KOPT-K1 (cell line): ENCODE results near the gene STARD13.

ENCODE experiments used
- H3K27ac ChIP-seq: fragments of 200-600 bp; sonication (generic); 2 replicates; pipeline ENCODE4 v1.5.1; 2016; ENCODE audit warnings: antibody characterized with exemption, mild to moderate bottlenecking, low read depth, low read length; ENCODE audit not compliant: poor library complexity, severe bottlenecking
- H3K36me3 ChIP-seq: fragments of 200-600 bp; sonication (generic); 2 replicates; pipeline ENCODE4 v1.5.1; 2017; ENCODE audit warnings: antibody characterized with exemption, mild to moderate bottlenecking, low read length, moderate library complexity; ENCODE audit not compliant: insufficient read depth
- H3K9me3 ChIP-seq: fragments of 200-600 bp; sonication (generic); 2 replicates; pipeline ENCODE4 v1.5.1; 2017; ENCODE audit warnings: antibody characterized with exemption, low read length, mild to moderate bottlenecking; ENCODE audit not compliant: insufficient read depth, poor library complexity, severe bottlenecking

STARD13 gene

GRCh38 chr13:33272531-33273124, 12.9 kb downstream of the STARD13 start:
- no peak overlapping the region for H3K27ac ChIP-seq
- no peaks in the 10 kb centered on the region for H3K36me3 ChIP-seq
- H3K9me3 ChIP-seq = no peaks in the 10 kb centered on the region

DNA sequence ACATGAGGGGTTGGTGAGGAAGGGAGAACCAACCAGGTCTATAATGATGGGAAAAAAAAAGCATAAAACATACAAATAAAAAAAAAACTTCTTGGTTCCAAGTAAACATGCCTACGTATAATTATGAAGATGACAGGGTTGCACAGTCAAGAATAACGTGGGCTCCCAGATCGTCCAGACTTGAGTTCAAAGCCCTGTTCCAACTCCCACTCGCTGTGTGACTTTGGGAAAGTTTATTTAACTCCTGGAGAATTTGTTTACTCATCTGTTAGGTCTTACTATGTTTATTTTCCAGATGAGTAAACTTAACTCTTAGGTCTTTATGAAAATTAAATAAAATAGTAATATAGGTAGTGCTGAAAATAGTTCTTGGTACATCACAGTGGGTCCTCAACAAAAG, 13.8 kb downstream of the STARD13 start:
- Histone ChIP-seq H3K36me3 (no peaks in the 10 kb centered on the region), H3K27ac (no peak overlapping the region), H3K9me3 (no peaks in the 10 kb centered on the region)

DNA sequence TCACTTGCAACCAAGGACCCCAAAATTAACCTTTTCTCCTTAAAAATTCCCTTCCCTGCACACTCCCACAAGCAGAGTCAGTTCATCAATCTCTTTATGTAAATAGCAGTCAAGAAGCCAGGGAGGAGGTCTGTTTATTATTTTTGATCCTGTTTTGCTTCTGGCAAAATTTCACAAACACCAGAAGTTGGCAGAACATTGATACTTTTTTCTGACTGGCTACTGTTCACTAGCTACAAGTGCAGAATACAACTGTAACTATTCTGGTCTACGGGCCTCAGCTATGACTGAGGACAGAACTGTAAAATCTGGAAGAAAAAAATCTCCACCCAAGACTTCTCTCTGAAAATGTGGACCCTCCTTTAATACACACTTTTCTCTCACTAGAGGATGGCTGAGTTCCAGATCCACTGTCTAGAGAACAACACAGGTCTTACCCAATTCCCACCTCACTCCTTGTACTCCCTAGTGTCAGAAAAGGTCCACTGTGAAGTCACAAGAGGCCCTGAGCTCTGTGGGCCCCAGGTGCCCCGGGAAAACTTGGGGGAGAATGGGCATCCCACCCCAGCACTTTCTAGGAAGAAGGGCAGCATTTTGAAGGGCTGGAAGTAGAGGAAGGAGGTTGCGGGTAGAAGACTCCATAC, 14.5 kb downstream of the STARD13 start:
- no peak overlapping the region for H3K27ac ChIP-seq
- H3K36me3 ChIP-seq = no peaks in the 10 kb centered on the region
- H3K9me3 ChIP-seq = no peaks in the 10 kb centered on the region

GRCh38 chr13:33265607-33266006, 19.9 kb downstream of the STARD13 start:
- Histone ChIP-seq H3K9me3 (no peaks in the 10 kb centered on the region), H3K27ac (no peak overlapping the region)

GRCh38 chr13:33265133-33265532, 20.4 kb downstream of the STARD13 start:
- Histone ChIP-seq H3K27ac (no peak overlapping the region), H3K36me3 (no peaks in the 10 kb centered on the region)

More at GRCh38 chr13:33265607-33266006, 19.9 kb downstream of the STARD13 start:
- no peaks in the 10 kb centered on the region for H3K36me3 ChIP-seq

DNA sequence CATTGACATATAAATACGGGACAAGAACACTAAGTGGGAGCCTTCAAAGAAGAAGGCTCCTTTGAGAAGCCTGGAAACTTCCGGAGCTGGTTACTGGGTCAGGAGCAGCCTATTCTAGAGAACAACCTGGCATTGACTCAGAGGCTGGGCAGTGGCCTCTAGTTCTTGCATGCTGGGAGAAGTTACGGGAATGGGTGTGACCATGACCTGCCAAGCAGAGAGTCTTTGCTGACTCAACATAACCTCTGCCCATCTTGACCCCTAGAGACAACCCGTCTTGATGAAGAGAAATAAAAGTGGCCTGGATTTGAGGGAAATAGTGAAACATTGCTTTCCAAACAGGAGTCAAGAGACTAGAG, 21.0 kb downstream of the STARD13 start:
- Histone ChIP-seq H3K27ac (no peak overlapping the region), H3K36me3 (no peaks in the 10 kb centered on the region), H3K9me3 (no peaks in the 10 kb centered on the region)

More at GRCh38 chr13:33265133-33265532, 20.4 kb downstream of the STARD13 start:
- H3K9me3 ChIP-seq = no peaks in the 10 kb centered on the region

DNA sequence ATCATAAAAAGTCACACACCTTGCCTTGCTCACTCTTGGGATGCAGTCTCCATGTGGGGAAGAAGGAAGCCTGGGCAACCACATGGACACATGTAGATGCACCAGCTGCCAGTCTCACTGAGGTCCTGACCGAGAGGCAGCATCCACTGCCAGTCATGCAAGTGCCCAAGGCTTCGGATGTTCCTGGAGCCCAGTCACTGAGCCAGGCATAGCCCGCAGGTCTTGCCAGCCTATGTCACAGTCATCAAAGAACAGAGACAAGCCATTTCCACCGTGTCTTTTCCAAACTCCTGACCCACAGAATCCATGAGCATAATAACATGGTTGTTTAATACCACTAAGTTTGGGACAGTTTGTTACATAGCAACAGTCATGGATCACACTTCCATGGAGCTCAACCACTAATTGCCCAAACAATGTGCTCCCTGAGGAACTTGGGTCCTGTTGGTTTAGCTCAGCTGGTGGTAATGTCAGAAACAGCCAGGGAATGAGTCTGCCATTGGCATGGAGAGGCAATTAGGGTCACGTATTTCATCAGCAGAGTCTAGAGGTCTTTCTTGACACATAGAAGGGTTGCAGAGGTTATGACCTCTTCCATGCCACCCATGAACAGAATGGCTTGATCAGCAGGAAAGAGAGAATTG, 21.5 kb downstream of the STARD13 start:
- Histone ChIP-seq H3K36me3 (no peaks in the 10 kb centered on the region), H3K27ac (no peak overlapping the region), H3K9me3 (no peaks in the 10 kb centered on the region)

DNA sequence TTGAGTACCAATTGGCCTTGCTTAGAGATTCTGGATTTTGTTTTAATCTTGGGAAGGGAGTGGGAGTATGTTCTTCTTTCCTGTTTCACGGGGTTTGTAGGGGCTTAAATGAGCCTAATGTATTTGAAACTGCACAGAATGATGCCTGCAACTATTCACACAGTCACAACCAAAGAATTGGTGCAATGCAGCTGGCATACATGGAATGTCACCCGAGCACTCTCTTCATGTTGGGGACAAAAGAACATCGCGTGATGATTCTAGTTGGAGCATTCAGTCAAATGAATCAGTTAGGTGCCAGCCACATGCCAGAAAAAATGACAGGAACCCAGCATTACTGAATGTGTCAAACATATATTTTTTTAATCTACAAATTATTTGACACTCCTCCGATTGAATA, 22.1 kb downstream of the STARD13 start:
- H3K27ac ChIP-seq = no peak overlapping the region

GRCh38 chr13:33262997-33263396, 22.6 kb downstream of the STARD13 start:
- Histone ChIP-seq H3K36me3 (no peaks in the 10 kb centered on the region), H3K9me3 (no peaks in the 10 kb centered on the region), H3K27ac (no peak overlapping the region)

More for the DNA sequence above, 22.1 kb downstream of the STARD13 start:
- Histone ChIP-seq H3K36me3 (no peaks in the 10 kb centered on the region), H3K9me3 (no peaks in the 10 kb centered on the region)

GRCh38 chr13:33262594-33262993, 23.0 kb downstream of the STARD13 start:
- Histone ChIP-seq H3K36me3 (no peaks in the 10 kb centered on the region), H3K9me3 (no peaks in the 10 kb centered on the region), H3K27ac (no peak overlapping the region)

GRCh38 chr13:33262062-33262487, 23.5 kb downstream of the STARD13 start:
- Histone ChIP-seq H3K9me3 (no peaks in the 10 kb centered on the region), H3K36me3 (no peaks in the 10 kb centered on the region), H3K27ac (no peak overlapping the region)

- Histone ChIP-seq H3K9me3 (no peaks in the 10 kb centered on the region), H3K36me3 (no peaks in the 10 kb centered on the region), H3K27ac (no peak overlapping the region)
Measured at GRCh38 chr13:33261387-33262061, 24.0 kb downstream of the STARD13 start.

DNA sequence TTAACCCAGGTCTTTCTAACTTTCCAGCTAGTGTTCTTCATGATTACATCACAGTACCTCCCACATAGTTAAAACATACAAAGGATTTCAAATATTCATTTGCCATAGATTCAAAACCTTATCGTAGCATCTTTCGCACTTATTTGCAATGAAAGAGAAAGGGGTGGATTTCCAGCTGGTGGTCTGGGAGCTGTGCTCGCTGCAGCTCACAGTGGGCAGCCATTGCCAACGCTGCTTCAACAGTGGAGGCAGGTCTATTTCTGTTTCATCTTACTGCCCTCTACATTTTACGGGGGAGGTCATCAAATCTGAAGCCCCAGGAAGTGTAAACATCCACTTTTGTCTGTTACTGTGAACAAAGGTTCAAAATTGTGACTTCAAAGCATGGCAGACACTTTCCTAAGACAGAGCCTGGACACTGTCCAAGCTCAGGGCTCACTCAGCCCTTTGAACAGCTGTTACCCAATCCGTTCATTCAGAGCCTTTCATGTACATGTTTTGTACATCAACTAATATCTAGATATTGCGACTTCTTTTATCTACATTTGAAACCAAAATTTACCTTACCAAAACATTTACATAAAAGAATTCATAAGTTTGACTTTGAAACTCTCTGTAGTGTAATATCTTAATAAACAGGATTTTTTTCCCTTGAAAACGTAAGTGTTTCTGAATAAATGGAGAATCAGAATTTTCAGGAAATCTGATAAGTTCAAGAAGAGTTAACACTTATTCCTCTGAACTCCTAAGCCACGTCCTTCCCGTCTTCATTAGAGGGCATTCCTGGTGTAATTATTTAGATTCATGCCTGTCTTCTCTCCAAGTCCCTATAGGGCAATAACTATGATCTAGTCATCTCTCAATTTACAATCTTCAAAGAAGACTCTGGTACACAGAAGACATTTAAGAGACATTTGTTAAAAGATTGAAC, 25.1 kb downstream of the STARD13 start:
- H3K36me3 ChIP-seq = no peaks in the 10 kb centered on the region
- H3K9me3 ChIP-seq = no peaks in the 10 kb centered on the region
- no peak overlapping the region for H3K27ac ChIP-seq

- no peaks in the 10 kb centered on the region for H3K9me3 ChIP-seq
- H3K27ac ChIP-seq = no peak overlapping the region
- no peaks in the 10 kb centered on the region for H3K36me3 ChIP-seq
Measured at GRCh38 chr13:33259296-33259695, 26.3 kb downstream of the STARD13 start.
